GM20431 (cell line): ENCODE results near the gene KRT78.

Experiments used
- in situ Hi-C: fragments of 300-500 bp; cut with MseI, MboI; formaldehyde crosslinking; loops from one replicate; pipeline ENCODE4 v1.15.0; 2020; ENCODE audit warnings: low sequenced_read_pairs; ENCODE audit not compliant: unreplicated experiment

Gene KRT78

GRCh38 chr12:52828591-52829021 lies 20.2 kb downstream of the KRT78 start:
- in situ Hi-C loops, result no loop called here

- in situ Hi-C loops, result no loop called here
Measured at GRCh38 chr12:52828156-52828555, 20.6 kb downstream of the KRT78 start.

- in situ Hi-C loops, result no loop called here
Measured at GRCh38 chr12:52827499-52828090, 21.2 kb downstream of the KRT78 start.

DNA sequence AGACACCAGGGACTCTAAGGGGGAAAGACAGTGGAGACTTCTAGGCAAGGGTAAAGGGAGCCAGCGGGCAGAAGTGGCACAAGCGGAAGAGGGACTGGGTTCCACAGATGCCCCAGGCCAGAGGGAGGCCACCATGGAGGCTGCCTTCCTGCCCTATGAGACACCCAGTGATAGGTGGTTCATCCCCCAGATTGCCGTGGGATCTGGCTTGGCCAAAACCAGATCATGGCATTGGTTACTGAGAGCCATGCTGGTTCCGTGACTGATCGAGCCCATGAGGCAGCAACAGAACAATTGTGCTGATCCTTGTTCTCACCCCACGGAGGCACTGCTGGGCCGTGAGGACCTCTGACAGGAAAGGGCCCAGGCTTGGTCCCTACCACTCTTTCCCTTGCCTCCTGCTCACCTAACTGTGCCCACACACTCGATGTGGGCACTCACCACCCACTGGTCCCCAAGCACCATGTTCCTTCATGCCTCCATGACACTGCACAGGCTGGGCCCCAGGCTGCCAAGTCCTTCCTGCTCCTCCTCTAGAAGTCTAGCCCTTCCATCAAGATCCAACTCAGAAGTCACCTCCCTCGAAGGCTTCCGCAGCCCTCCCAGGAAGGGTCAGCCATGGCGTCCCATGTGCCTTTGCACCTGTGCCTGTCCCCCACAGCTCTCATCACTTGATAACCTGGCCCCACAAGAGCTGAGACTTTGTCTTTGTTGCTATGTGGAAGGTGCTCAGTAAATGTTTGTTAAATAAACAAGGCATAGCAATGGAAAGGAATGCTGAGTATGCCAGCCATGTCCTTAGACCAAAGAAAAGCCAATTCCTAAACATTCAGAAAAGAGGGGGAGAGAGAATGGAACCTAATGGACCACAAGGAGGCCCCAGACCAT lies 21.9 kb downstream of the KRT78 start:
- in situ Hi-C loops, result no loop called here

DNA sequence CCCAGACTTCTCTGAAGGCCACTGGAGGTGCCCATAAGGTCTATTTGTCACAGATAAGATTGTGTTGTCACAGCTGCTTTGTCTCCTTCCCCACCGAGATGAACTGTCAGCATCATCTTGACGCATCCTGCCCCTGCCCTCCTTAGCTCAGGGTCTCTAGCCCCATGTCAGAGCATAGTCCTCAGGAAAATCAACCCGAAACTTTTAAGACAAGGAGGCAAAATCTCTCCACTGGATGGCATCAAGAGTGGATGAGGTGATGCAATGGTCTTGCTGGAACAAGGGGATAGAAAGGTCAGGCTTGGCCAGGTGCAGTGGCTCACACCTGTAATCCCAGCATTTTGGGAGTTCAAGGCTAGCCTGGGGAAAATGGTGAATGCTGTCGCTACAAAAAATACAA lies 22.8 kb downstream of the KRT78 start:
- in situ Hi-C loops, result no loop called here

DNA sequence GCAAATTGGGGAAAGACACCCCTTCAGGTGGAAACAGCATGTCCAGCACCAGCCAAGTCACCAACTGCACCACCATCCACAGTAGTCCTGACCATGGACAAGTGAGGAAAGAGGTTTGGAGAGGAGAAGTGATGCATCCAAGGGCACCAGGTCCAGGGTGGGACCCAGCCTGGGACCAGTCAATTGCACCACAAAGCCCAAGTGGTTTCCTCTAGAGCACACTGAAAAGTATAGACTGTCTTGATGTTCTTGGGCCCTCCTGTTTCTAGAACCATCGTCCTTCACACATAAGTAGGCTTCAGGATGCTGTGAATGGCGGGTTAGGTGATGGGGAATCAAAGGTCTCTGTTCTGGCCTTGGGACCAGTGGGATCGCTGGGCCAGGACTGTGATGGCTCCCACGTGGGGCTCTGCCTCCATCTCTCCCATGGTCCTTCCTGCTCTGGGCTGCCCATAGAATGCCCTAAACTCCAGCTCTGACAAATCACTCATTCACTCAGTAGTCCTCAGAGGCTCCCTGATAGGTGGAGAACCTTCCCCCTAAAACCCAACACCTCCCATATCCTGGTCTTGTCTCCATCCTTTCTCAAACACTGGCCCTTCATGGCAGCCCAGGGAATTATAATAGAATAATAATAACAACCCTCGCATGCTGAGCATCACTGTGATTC lies 23.9 kb downstream of the KRT78 start:
- in situ Hi-C loops, result no loop called here

GRCh38 chr12:52823761-52824450 lies 24.9 kb downstream of the KRT78 start:
- in situ Hi-C loops, result no loop called here

DNA sequence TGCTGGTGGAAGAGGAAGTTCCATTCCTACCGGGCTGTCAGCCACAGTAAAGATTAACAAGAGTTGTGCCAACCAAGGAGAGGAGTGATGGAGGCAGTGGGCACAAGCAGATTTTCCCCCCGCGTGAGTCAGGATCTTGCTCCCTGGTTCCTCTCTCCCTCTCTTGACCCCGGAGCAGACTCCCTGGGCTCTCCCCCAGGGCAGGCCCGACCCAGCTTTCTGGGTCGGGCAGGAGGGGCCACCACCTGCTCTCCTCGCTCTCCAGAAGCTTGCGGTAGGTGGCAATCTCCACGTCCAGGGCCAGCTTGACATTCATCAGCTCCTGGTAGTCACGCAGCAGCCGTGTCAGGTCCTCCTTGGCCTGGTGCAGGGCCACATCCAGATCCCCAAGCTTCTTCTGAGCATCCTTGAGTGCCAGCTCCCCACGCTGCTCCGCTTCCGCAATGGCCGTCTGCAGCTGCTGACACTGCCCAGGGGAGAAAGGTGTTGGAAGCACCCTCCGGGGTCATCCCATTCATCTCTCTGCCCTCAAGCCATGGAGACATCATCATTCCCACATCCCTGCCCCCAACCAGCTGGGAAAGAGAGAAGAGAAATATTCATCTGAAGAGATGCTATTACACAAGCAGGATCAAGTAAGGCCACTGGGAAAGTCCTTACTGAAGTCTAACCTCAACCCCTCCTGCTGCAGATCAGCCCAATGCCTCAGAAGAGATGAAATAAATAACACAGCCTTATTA lies 25.9 kb downstream of the KRT78 start:
- in situ Hi-C loops, result no loop called here

GRCh38 chr12:52821826-52822660 lies 26.8 kb downstream of the KRT78 start:
- in situ Hi-C loops, result no loop called here

DNA sequence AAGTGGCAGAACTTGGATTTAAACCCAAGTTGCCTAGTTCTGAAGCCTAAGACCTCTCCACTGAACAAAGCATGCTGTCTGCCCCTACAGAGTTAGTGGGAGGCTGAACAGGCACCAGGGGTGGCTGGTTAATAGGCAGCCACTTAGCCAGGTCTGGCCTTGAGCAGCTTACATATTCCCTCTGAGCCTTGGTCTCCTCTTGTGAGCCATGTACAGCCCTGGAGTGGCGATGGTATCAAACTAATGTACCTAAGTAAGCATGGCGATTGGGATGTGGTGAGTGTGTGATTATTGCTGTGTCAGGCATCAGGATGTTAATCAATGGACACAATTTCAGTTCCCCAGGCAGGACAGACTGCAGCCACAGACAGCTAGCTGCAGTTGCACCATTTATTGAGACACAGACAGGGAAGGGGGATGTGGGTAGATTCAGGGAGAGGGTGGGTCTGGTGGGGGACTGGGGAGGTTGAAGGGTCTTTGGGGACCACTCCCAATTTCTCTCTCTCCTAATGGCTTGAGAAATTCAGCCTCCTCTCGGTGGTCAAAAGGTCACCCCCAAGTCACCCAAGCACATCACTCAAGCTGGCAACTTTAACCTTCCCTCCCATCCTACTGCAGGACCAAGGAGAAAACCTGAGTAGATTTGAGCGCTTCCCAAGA lies 27.6 kb downstream of the KRT78 start:
- in situ Hi-C loops, result no loop called here

GRCh38 chr12:52820521-52820920 lies 28.3 kb downstream of the KRT78 start:
- in situ Hi-C loops, result no loop called here

GRCh38 chr12:52819731-52820510 lies 28.9 kb downstream of the KRT78 start:
- in situ Hi-C loops, result no loop called here

DNA sequence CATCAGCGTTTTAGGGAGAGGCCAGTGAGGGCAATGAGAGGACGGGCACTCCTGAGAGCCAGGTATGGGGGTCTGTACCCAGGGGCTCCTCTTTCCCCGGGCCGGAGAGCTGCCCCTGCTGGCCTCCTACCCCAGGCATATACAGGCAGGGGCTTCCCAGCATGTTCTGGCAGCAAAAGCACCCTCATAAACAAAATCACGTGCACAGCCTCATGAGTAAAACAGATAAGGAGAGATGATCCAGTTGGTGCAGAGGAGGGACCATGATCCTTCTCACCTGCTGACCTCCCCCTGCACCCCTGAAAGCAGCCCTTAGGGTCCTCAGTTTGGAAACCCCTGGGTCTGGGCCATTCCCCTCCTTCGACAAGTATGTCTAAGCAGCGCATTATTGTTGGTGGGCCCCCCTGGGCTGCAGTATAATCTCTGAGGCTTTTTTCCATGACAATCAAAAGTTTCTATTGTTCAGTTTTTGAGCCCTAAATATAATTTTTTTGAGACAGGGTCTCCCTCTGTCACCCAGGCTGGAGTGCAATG lies 29.8 kb downstream of the KRT78 start:
- in situ Hi-C loops, result no loop called here

DNA sequence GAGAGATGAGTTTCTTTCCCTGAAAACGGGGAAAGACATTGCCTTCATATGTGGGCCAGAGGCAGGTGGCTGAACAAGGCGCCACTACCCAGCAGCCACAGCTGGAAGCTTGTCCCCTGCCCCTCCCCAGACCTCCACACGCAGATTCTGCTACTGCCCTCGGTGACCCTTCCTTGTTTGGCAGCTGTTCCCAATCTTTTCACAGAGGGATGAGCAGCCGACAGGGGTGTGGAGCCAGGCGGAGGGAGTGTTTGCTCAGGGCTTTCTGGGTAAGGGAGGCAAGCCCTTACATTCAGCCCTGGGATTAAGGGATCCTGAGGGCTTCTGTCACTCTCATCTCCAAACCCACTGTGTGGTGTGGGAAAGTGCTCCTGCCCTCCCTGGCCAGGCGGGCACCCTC lies 30.4 kb downstream of the KRT78 start:
- in situ Hi-C loops, result no loop called here

GRCh38 chr12:52817699-52818238 lies 31.0 kb downstream of the KRT78 start:
- in situ Hi-C loops, result no loop called here

GRCh38 chr12:52817003-52817698 lies 31.6 kb downstream of the KRT78 start:
- in situ Hi-C loops, result no loop called here
